Measurements from ENCODE around the gene TOPAZ1.
"Not testable (repeated sequence)": the region's sequence is repeated elsewhere in the genome, so short reads cannot be mapped to it uniquely, and the experiment has no call there.

TOPAZ1 gene

DNA sequence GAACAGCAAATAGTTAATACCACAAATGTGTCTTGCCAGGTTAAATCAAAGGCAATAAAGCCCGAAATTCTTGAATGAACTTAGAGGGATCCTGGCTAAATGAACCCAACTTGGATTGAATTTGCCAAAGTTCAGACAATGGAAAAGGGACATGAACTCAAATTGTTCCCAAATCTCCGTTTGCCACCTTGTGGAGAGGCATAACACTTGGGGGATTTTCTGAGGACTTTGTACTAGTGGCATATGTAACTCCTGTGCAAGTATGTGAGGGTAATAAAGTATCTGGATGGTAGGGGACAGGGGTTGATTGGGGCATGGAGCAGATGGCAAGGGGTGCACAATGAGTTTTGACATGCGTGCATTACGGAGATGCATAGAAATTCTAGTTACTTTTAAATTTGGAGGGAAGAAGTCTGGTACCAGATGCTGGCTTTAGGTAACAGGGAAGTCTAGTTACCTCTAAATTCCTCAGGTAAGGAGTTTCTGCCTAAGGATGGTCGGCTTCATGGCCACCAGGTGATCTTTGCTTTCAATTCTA lies 95.6 kb downstream of the TOPAZ1 start:
- no peak for DNase-seq

DNA sequence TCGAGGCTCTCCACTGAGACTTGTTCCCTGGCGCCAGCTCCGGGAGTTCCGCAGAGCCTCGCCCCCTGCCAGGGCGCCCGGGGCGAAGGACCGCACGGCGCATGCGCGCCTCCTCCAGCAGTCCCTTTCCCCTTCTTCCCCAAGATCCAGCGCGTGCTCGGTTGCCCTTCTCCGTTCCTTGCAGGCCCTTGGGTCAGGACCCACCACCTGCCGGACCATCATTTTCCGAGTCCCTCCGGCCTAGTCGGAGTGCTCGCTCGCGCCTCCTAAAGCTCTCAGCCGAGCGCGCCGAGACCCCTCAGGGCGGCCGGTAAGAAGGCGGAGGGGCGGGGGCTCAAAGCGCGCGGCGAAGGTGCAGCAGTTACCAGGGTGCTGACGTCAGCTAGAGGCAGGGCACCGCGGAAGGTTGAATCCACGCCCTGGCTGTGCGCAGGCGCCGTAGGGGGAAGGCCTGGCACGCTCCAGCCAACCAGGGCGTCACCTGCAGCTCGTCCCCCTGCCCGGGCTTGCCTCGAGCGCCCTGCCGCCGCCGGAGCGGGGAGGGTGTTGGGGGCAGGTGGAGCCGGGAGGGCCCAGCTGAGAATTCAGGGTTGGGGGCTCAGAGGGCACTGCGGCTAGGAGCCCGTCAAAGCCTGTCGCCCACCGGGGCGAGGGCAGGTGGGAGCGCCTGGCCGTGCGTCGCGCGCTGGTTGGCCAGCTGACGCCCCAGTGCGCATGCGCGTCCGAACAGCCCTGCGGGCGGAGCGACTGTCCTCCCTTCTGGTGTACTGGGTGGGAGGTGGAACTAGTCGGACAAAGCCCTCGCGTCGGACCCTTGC lies 96.5 kb downstream of the TOPAZ1 start, which contains the start of gene TCAIM:
TSS of gene TCAIM (plus strand) at position 757 of the 818 bp plus-strand sequence. CDS start 16,017 bp downstream, outside the sequence.
- DNase-seq: peak; percentile 98

DNA sequence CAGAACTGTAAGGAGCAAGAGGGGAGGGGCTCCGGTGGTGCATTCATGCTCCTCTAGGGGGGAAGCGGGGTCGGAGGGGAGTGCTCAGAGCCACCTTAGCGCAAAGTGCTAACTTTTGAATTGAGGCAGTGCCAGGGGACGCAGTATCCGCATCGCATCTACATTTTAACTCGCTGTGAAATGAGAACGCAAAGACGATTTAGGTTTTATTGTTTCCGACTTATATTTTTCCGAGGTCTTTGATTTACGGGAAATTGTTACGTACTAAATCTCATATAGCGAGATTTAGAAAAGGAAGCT lies 97.1 kb downstream of the TOPAZ1 start:
- no peak for DNase-seq

DNA sequence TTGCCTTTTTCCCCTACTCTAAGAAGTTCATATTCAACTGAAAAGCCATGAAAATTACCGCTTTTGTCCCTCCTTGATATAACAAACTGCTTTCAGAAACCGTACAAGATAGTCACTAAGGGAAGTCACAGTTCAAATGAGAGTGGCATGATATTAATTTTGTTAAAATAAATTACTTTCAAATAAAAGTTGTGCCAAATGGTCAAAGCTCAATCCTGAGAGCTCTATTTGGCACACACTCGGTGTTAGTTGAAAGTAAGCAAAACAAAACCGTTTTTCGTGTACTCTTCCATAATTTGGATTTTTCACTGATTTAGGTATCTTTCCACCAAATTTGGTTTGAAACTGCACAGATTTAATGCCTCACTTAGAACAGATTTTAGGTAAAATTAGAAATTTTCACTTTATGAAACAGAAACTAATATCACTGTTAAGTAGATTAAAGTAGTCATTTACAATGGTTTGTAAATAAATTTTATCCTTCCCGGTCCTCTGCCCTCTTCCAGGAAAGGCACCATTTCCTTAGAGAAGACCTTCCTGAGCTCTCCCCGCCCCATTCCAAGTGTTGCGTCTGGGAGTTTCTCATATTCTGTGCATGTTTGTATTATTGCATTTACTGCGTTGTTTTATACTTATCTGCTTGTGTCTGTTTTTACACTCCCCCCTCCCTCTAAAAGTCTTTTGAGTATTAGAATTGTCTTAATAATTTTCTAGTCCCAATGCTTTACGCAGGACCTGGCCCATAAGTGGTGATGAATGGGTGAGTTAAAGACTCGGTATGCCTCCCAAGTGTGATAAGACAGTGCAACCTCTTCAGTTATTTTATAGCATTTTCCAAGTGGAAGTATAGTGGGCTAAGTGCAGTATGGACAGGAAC lies 97.7 kb downstream of the TOPAZ1 start:
- no peak for DNase-seq

DNA sequence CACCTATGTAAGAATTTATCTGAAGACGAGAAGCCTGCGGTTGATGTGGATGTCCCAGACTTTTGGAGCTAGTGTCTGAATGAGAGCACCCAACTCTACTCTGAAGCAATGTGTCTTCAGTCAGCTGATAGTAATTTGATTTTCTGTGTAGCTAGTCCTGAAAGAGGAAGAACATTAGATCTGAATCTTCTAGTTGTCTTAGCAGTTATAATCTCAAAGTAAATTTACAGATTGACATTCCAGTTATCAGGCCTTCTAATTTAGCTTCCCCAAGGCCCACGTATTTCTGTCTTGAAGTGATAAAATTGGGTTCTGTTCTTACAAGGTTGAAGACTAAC lies 98.3 kb downstream of the TOPAZ1 start:
- DNase-seq: no peak

DNA sequence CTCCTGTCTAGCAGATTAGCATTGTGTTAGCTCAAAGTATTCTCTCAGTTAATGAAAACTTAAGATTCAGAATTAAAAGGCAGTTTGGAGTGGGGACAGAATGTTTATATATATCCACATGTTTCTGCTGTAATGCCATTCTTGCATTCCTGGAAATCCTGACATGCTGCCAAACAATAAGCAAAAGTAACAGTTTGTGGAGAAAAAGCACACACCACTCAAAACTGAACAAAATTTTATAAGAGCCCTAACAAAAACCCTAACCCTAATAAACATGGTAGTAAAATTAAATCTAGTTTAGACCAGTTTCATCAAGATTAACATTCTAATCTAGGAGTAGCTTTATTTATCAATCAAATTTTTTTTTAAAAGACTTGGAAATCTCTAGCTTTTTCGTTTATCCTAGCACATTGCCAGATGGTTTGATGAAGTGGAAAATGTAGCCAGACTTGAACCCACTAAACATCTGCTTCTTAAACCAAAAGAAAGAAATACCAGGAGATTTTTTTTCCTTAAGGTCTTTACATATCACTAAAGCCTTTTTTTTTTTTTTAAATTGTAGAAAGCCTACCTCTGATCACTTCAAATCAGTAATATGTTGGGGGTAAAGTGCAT lies 100.6 kb downstream of the TOPAZ1 start:
- no peak for DNase-seq

DNA sequence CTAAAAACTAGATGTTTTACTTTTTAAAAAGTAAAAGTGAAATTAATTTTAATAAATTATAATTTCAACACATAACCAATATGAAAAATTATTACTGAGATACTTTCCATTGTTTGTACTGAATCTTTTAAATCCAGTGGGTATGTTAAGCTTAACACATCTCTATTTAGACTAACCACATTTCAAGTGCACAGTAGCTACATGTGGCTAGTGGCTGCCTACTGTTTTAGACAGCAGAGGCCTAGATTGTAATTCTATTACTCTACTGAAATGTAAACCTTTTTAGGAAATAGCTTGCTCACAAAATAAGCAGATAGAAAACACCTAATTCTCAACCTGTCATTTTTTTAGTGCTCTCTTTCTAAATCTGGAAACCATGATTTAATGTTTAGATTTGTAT lies 101.7 kb downstream of the TOPAZ1 start:
- no peak for DNase-seq

DNA sequence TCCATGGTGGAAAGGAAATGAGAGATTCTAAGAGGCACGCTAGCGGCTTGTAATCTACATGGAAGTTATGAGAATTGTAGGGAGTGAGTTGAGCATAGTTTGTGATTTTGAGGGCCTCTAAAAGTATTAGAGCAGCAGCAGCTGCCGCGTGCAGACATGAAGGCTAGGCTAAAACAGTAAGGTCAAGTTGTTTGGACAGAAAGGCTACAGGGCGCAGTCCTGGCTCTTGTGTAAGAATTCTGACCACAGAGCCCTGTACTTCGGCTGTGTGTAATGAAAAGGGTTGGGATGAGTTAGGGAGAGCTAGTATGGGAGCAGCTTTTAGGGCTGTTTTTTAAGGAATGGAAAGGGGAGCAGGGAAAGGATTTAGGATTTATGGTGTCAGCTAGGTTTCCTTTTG lies 104.9 kb downstream of the TOPAZ1 start:
- DNase-seq: not testable (repeated sequence)

DNA sequence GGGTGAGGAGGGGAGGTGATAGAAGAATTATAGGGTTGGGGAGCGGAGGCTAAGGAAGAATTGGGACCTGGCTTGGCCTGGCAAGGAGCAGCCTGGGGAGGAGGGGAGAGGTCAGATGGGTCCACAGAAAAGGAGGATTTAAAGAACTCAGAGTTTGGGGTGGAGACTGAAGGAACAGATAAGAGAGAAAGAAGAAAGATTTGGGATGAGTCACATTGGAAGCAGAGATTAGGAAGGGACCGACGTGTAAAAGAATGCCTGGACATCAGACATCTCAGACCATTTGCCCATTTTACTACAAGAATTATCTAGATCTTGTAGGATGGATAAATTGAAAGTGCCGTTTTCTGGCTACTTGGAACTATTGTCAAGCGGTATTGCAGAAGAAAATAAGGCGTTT lies 107.3 kb downstream of the TOPAZ1 start:
- no peak for DNase-seq

DNA sequence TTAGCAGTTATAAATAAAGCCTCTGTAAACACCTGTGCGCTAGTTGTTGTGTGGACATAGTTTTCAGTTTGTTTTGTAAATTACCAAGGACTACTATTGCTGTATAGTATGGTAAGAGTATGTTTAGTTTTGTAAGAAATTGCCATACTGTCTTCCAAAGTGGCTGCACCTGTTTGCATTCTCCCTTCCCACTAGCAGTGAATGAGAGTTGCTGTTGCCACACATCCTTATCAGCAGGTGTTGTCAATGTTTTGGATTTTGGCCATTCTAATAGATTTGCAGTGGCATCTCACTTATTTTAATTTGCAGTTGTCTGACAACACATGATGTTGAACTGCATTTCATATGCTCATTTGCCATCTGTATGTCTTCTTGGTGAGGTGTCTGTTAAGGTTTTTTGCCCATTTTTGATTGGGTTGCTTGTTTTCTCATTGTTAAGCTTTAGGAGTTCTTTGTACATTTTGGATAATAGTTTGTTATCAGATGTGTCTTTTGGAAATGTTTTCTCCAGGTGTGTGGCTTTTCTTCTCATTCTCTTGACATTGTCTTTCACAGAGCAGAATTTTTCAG lies 111.8 kb downstream of the TOPAZ1 start:
- DNase-seq: no peak

DNA sequence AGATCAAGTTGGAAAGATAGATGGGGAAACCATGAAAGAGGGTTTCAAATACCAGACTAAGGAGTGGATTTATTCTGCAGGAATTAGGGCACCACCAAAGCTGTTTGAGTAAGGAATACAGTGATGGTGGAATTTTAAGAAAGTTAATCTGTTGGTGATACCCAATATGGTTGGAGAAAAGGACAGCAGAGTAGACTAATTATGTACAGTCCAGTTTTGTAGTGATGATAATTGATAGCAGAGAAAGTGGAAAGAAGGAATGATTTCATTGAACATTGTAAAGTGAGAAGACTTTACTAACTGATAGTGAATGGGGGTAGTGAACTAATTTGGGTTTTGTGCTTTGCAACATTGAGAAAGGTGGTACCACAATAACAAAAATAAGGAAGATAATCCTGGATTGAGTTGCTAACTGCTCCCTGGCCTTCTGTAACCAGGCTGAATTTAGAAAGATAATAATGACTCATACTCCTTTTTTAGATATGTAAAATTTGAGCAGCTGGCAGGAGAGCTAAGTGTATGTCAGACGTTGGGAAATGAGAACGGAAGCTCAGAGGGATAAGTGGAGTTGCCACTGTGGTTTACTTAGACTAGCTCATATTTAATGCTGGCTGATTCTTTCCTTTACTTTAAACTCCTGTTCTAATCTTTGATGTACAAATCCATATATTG lies 113.8 kb downstream of the TOPAZ1 start:
- DNase-seq: no peak

DNA sequence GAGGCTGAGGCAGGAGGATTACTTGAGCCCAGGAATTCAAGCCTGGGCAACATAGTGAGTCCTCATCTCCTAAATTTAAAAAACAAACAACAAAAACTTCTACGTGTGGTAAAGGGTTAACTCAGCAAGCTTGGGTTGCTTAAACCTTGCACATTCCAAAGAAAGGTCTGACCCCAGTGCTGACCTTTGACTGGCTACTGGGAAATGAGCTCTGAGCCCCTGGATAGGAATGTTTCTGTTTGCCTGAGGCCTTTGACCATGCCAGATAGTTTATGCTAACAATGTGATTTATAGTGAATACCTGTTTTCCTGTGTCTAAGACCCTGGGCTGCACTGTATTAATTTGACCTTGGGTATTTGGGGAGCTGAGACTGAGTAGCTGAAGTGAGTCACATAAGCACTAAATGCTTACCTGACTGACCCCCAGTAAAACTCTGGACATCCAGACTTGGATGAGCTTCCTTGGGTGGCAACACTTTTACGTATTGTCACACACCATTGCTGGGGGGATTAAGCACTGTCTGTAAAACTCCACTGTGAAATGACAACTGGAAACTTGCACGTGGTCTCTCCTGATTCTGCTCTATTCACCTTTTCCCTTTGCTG lies 117.6 kb downstream of the TOPAZ1 start:
- no peak for DNase-seq

DNA sequence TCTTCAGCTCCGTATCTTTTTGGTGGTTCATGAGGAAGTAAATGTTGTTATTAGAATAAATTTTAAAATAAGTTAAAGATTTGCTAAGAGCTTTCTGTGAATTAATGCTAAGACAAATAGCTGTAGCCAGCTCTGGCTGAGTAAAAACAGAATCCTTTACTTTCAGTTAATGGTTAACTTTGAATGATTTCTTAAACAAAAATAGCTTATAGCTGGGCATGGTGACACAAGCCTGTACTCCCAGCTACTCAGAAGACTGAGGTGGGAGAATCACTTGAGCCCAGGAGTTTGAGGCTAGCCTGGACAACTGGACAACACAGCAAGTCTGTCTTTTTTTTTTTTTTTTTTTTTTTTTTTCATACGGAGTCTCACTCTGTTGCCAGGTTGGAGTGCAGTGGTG lies 121.9 kb downstream of the TOPAZ1 start:
- no peak for DNase-seq

DNA sequence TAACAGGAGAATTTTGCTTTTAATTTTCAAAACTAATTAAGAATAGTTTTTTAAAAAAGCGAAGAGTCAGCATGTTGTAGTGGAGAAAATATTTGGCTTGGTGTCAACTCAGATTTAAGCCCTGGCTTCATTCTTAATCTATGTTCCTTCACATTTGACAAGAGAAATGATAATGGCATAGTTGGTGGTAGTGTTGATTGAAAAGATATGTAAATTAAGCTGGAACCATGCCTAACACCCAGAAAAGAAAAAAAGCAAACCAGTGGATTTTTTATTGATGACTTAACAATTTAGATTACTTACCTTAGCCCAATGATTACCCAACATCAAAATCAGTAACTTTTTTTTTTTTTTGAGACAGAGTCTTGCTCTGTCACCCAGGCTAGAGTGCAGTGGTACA lies 124.3 kb downstream of the TOPAZ1 start:
- no peak for DNase-seq

DNA sequence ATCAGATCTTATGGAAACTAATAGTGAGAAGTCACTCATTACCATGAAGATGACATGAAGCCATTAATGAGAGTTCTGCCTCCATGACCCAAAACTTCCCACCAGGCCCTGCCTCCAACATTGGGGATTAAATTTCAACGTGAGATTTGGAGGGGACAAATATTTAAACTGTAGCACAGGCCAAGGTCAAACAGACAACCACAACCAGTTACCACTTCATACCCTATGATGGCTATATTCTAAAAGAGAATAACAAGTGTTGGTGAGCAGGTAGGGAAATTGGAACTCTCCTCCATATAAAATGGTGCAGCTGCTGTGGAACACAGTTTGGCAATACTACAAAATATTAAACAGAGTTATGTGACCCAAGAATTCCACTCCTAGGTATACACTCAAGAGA lies 133.8 kb downstream of the TOPAZ1 start:
- no peak for DNase-seq

All from left hindlimb (tissue), 1 donor.